ENCODE results near the gene TBC1D3B. TPM values are rescaled to one million over a fixed set of nuclear protein-coding genes. Genes with fewer than 3 reads are reported as not detected.

The TBC1D3B gene
- total RNA-seq, 2 donors from 2014 or later, result not detected

DNA sequence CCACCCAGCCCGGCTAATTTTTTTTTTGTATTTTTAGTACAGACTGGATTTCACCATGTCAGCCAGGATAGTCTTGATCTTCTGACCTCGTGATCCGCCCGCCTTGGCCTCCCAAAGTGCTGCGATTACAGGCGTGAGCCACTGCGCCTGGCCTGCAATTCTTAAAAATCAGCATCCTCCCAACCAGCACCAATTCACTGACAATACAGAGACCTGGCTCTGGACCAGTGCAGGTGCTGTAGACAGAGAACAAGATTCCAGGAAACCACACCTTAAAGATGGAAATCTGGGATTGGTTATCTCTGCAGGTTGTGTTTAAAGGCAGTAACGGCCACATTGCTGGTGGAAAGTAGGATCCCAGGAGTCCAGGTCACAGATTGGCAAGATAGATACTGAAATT, 33.6 kb downstream of the TBC1D3B start:
- Histone ChIP-seq H3K27ac (no peak overlapping the region), H3K27me3 (no peaks in the 10 kb centered on the region), H3K36me3 (no peaks in the 10 kb centered on the region), H3K9me3 (no peaks in the 10 kb centered on the region), H3K4me3 (no peak overlapping the region), H3K4me1 (no peaks in the 10 kb centered on the region)
- no peak for DNase-seq (ENCODE audit: low spot score)
- TF ChIP-seq, protein P1, sequence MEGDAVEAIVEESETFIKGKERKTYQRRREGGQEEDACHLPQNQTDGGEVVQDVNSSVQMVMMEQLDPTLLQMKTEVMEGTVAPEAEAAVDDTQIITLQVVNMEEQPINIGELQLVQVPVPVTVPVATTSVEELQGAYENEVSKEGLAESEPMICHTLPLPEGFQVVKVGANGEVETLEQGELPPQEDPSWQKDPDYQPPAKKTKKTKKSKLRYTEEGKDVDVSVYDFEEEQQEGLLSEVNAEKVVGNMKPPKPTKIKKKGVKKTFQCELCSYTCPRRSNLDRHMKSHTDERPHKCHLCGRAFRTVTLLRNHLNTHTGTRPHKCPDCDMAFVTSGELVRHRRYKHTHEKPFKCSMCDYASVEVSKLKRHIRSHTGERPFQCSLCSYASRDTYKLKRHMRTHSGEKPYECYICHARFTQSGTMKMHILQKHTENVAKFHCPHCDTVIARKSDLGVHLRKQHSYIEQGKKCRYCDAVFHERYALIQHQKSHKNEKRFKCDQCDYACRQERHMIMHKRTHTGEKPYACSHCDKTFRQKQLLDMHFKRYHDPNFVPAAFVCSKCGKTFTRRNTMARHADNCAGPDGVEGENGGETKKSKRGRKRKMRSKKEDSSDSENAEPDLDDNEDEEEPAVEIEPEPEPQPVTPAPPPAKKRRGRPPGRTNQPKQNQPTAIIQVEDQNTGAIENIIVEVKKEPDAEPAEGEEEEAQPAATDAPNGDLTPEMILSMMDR (IDR thresholded peaks at IDR 0.05), result no peak

DNA sequence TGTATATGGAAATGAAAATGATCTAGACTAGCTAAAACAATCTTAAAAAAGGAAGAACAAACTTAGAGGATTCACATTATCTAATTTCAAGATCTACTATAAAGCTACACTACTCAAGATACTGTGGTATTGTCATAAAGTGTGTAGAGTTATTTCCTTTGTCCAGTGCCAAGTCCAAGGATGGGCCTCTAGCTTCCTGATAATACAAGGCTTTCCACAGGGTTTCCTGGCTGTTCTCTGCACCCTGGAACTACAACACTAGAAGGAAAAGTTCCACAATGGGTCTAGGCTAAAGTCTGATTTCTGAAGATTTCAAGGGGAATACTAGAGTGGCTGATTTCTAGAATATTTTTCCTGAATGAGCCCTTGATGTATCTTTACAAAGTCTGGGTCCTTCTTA, 34.2 kb downstream of the TBC1D3B start:
- Histone ChIP-seq H3K4me3 (no peak overlapping the region), H3K9me3 (no peaks in the 10 kb centered on the region)
- DNase-seq (ENCODE audit: low spot score), result no peak

DNA sequence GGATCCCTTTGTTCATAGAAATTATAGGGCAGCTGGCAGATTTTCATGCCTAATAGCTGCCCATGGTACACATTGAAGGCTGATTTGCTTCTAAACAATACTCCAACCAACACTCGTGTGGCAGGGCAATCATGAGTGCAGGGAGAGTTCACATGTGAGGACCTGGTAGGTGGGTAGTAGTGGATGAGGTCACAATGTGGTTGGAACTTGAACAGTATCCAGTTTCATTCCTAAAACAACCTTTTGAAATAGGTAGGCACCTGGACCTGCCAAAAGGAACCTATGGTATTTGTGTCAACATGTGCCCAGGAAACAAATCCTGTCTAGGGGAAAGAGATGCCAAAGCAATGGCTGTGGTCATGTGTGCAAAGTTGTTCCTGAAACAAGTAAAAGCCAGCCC, 40.0 kb downstream of the TBC1D3B start:
- Histone ChIP-seq H3K27ac (no peak overlapping the region), H3K4me1 (no peaks in the 10 kb centered on the region), H3K36me3 (no peaks in the 10 kb centered on the region), H3K4me3 (no peak overlapping the region), H3K27me3 (no peaks in the 10 kb centered on the region), H3K9me3 (no peaks in the 10 kb centered on the region)
- TF ChIP-seq, protein P1 (IDR thresholded peaks at IDR 0.05), result no peak
- no peak for DNase-seq (ENCODE audit: low spot score)

More for the DNA sequence above, 34.2 kb downstream of the TBC1D3B start:
- Histone ChIP-seq H3K27me3 (no peaks in the 10 kb centered on the region), H3K27ac (no peak overlapping the region), H3K36me3 (no peaks in the 10 kb centered on the region), H3K4me1 (no peaks in the 10 kb centered on the region)
- TF ChIP-seq, protein P1 (IDR thresholded peaks at IDR 0.05), result no peak

DNA sequence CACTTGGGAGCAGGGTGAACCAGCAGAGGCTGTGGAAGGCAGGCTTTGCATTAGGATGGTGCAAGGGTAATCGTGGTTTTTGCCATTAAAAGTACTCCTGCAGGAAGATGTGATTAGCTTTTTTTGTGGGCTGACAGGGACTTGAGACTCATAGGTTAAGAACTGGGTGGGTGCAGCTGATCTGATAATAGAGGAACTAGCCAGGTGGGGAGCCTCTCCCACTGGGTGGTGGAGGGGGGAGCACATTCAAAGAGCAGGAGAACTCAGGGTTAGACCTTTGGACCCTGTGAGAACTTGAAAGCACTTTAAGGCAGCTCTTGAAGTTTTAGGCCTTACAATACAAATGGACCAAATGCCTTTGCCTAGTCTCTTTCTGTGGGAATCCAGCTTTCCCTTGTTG, 40.4 kb downstream of the TBC1D3B start:
- no peaks in the 10 kb centered on the region for H3K4me1 ChIP-seq
- no peak overlapping the region for H3K4me3 ChIP-seq
- H3K27ac ChIP-seq, result no peak overlapping the region
- TF ChIP-seq, protein P1 (IDR thresholded peaks at IDR 0.05), result no peak
- H3K36me3 ChIP-seq, result no peaks in the 10 kb centered on the region
- no peak for DNase-seq (ENCODE audit: low spot score)
- H3K27me3 ChIP-seq, result no peaks in the 10 kb centered on the region
- no peaks in the 10 kb centered on the region for H3K9me3 ChIP-seq

DNA sequence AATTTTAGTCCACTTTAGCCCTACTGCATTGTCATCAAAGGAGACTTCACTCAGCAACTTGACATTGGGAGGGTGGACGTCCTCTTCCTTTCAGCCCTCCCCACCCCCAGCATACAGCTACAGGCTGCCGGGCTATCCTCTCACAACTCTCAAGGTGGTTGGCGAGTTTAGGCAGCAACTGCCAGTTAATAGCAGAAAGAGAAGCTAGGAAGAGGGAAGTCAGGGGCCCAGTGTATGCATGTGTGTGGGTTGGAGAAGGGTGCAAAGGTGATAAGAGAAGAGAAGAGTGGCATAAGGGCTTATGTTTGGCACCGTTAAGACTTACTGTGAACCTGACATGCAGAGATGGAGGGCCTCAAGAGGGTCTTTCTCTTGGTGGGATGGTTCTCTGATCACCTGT, 41.0 kb downstream of the TBC1D3B start:
- no peak overlapping the region for H3K27ac ChIP-seq
- no peaks in the 10 kb centered on the region for H3K9me3 ChIP-seq
- H3K4me1 ChIP-seq, result no peaks in the 10 kb centered on the region
- TF ChIP-seq, protein P1 (IDR thresholded peaks at IDR 0.05), result no peak
- H3K4me3 ChIP-seq, result no peak overlapping the region
- no peak for DNase-seq (ENCODE audit: low spot score)
- H3K36me3 ChIP-seq, result no peaks in the 10 kb centered on the region
- H3K27me3 ChIP-seq, result no peaks in the 10 kb centered on the region

DNA sequence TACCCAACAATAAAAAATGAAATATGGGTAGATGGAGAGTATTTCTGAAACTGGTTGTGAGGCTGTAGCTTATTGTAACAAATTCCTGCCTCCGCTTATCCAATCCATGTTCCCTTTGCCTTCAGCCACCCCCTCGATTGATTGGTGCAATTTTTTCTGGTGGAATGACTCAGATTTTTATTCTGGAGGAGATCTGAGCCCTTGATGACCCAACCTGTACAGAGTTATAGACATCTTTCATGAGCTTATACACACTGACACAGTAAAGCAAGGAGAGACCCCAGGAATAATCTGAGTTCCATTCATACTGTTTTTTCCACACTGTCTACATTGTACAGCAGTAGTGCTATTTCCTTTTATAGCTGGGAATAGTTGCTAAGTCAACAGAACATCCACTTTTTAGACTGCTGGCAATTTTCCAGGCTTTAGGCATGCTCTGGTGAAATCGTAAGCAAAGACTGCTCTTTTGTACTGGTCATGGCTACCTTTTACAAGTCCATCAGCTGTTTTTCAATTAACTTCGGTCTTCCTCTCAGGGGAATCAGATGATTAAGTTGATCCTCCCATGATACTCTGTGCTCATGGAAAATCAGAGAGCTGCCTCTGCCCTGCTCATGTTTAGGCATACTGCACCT, 42.7 kb downstream of the TBC1D3B start:
- no peak for DNase-seq (ENCODE audit: low spot score)
- TF ChIP-seq, protein P1 (IDR thresholded peaks at IDR 0.05), result no peak
- Histone ChIP-seq H3K9me3 (no peaks in the 10 kb centered on the region), H3K36me3 (no peaks in the 10 kb centered on the region), H3K4me3 (no peak overlapping the region), H3K27ac (no peak overlapping the region), H3K4me1 (no peaks in the 10 kb centered on the region), H3K27me3 (no peaks in the 10 kb centered on the region)

All from right atrium auricular region (tissue), 2 donors.